Tibial nerve (tissue), 3 donors: ENCODE measurements around the gene COL9A2.

Source experiments
- EP300 ChIP-seq, 2 donors: sonication (generic); formaldehyde crosslinking; IDR thresholded peaks; one replicate each; pipeline ENCODE4 v1.6.1; 2017; ENCODE audit warnings: antibody characterized with exemption in 2 of 2, mild to moderate bottlenecking in 1 of 2
- POLR2A ChIP-seq, 2 donors: fragments of 450-650 bp; IDR thresholded peaks; one replicate each; pipeline ENCODE4 v1.6.1; 2017; ENCODE audit warnings: antibody characterized with exemption in 2 of 2, mild to moderate bottlenecking in 2 of 2, moderate library complexity in 2 of 2

GRCh38 chr1:40318970-40319621 is 2.0 kb upstream of the COL9A2 start:
- TF ChIP-seq POLR2A (IDR thresholded peaks at IDR 0.05) (no peak), EP300 (IDR thresholded peaks at IDR 0.05) (no peak)
